Tibial nerve (tissue), 4 donors: ENCODE data around the gene VILL. TPM values are rescaled to one million over a fixed set of nuclear protein-coding genes. Genes with fewer than 3 reads are reported as not detected.

ENCODE experiments used
- DNase-seq, 2 donors: peaks; one replicate each; pipeline ENCODE4 v3.0.0-alpha.2; 2019; ENCODE audit warnings: low spot score in 2 of 2
- H3K27ac ChIP-seq, 4 donors: fragments of 200-600 bp; sonication (generic) in 3 of 4; one replicate each; pipeline ENCODE4 v1.5.1; 2017 to 2019; ENCODE audit warnings: mild to moderate bottlenecking in 1 of 4
- H3K27me3 ChIP-seq, 2 donors: fragments of 200-600 bp; sonication (generic) in 1 of 2; one replicate each; pipeline versions ENCODE4 v1.5.1 to v1.6.0; 2017 to 2019
- H3K36me3 ChIP-seq, 3 donors: fragments of 200-600 bp; sonication (generic); one replicate each; pipeline ENCODE4 v1.5.1; 2018 to 2019
- H3K4me1 ChIP-seq, 4 donors: fragments of 200-600 bp; sonication (generic) in 3 of 4; one replicate each; pipeline ENCODE4 v1.5.1; 2017 to 2019
- H3K4me3 ChIP-seq, 4 donors: fragments of 200-600 bp; sonication (generic) in 3 of 4; one replicate each; pipeline ENCODE4 v1.5.1; 2017 to 2019; ENCODE audit warnings: mild to moderate bottlenecking in 1 of 4, moderate library complexity in 1 of 4
- H3K9me3 ChIP-seq, 4 donors: fragments of 200-600 bp; sonication (generic) in 3 of 4; one replicate each; pipeline ENCODE4 v1.5.1; 2017 to 2019
- CTCF ChIP-seq, 5 experiments: fragments of 200-600 bp in 3 of 5; fragments of 450-650 bp in 2 of 5; sonication (generic) in 3 of 5; IDR thresholded peaks; one replicate each; pipeline ENCODE4 v1.5.1; 2016 to 2019; ENCODE audit warnings: antibody characterized with exemption in 5 of 5, mild to moderate bottlenecking in 3 of 5, moderate library complexity in 2 of 5
- EP300 ChIP-seq, 2 donors: sonication (generic); formaldehyde crosslinking; IDR thresholded peaks; one replicate each; pipeline ENCODE4 v1.6.1; 2017; ENCODE audit warnings: antibody characterized with exemption in 2 of 2, mild to moderate bottlenecking in 1 of 2
- POLR2A ChIP-seq, 2 donors: fragments of 450-650 bp; IDR thresholded peaks; one replicate each; pipeline ENCODE4 v1.6.1; 2017; ENCODE audit warnings: antibody characterized with exemption in 2 of 2, mild to moderate bottlenecking in 2 of 2, moderate library complexity in 2 of 2
- WGBS, 2 donors: methylation state at CpG; one replicate each; pipeline ENCODE4 v1.1.5; 2018; 5-methylcytosine and 5-hydroxymethylcytosine counted together
- total RNA-seq, 4 donors: library from RNA; depleted of rRNA; stranded (reverse); fragments of >200 nt; gene quantifications; one replicate each; pipeline ENCODE4 v1.1.0, GENCODE V29; 2016

The VILL gene
- total RNA-seq, 4 donors from 2014 or later: 13.6 to 16.5 (median 15.3) TPM

DNA sequence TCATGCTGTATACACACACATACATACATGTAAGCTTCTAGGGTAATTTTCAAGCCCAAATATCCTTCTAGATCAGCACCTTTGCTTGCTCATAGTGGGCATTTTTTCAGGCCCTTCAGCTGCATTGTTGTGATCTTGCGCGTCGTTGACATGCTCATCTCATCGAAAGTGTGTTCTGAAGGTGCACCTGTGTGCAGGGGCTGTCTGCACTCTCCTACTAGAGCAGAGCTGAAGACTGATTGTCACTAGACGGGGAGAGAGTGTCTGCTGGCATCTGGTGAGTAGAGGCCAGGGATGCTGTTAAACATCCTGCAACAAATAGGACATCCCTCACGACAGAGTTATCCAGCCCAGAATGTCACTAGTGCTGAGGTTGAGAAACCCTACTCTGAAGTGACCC lies 35.7 kb upstream of the VILL start:
- Histone ChIP-seq H3K9me3 (no peaks in the 10 kb centered on the region), H3K36me3 (peaks cover 0 to 23% (median 0%) of the 10 kb centered on the region in 3 donors), H3K27ac (no peak overlapping the region), H3K4me1 (peaks cover 0 to 57% (median 16%) of the 10 kb centered on the region in 4 donors), H3K27me3 (no peaks in the 10 kb centered on the region), H3K4me3 (no peak overlapping the region)
- 87 to 99% methylated on average over 6 of the region's 6 CpGs for WGBS, 2 donors
- no peak for DNase-seq
- TF ChIP-seq EP300 (IDR thresholded peaks at IDR 0.05) (no peak), CTCF (IDR thresholded peaks at IDR 0.05) (no peak), POLR2A (IDR thresholded peaks at IDR 0.05) (no peak)

DNA sequence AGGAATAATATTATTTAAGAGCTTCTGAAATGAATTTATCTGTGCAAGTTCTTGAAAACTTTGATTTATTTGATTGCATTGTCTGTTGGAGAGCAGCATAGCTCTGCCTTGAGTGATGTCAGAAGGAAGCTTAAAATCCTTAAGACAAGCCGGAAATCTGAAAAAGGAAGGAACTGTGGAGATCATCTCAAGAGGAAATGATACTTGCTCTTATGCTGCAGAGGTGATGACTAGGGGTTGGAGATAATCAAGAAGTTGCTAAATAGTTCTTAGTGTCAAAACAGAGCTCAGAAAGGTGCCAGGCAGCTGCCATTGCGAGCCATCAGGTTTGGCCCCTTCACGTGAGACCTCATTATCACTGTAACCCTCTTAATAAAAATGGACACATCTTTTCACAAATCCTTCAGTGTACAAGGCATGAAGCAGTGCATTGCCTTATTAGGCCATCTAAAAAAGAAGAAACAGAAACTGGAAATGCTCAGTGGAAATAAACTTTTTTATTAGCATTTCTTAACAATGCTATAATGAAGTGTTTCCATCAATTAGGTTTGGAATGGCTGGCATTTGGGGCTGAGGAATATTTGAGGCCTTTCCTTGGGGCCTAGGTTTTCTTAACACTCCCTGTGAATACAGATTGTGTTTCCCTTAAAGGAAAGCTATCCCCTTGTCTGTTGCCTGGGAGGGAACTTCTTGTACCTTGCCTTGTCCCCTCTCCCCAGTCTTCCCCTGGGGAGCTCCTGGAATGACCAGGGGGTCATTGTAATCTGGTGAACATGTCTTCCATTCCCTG lies 34.5 kb upstream of the VILL start:
- peak overlapping the region; percentile 32 to 76 (median 64) for H3K27ac ChIP-seq
- peaks cover 0 to 52% (median 15%) of the 10 kb centered on the region in 4 donors for H3K4me1 ChIP-seq

DNA sequence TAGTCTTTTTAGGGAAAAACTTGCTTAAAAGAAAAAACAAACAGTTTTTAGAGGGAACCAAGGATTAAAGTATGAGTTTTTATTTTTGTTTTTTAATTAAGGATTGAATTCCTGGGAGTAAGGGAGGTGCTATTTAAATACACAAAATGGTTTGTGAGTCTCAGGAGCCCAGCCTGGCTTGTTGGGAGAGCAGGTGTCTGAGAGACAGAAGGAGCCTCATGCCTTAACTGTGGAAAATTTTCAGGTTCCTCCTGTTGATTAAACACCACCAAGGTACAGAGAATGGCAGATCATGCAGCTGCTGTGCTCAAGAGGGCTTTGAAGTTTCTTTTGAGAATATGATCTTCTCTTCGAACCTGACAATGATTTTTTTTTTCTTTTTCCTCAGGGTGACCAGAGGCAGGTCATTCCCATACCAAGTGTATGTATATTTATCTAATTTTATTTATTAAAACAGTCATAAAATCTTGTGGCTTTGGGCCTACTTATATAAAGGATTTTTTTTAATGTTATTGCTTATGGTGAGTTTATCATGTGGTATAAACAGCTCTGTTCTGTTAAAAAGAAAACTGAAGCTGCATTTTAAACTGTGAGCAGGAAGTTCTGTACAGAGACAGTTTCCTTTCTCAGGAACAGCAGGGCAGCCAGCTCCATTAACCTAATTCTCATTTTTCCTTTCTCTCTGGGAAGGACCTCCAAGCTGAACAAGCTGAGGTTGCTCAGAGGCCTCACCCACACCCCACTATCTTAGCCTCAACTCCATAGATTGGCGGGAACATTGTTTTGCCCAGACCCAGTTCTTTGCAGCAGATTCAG lies 33.7 kb upstream of the VILL start:
- Histone ChIP-seq H3K36me3 (peaks cover 0 to 26% (median 0%) of the 10 kb centered on the region in 3 donors), H3K9me3 (no peaks in the 10 kb centered on the region), H3K4me3 (no peak overlapping the region), H3K4me1 (peaks cover 0 to 60% (median 19%) of the 10 kb centered on the region in 4 donors), H3K27me3 (no peaks in the 10 kb centered on the region), H3K27ac (peak overlapping the region; percentile 32 to 76 (median 64))
- DNase-seq: no peak
- 66 to 68% methylated on average over 2 of the region's 2 CpGs for WGBS, 2 donors
- TF ChIP-seq CTCF (IDR thresholded peaks at IDR 0.05): no peak
- no peak for TF ChIP-seq EP300 (IDR thresholded peaks at IDR 0.05)
- no peak for TF ChIP-seq POLR2A (IDR thresholded peaks at IDR 0.05)

More for the DNA sequence above, 34.5 kb upstream of the VILL start:
- no peak for DNase-seq
- Histone ChIP-seq H3K4me3 (no peak overlapping the region), H3K9me3 (no peaks in the 10 kb centered on the region), H3K36me3 (peaks cover 0 to 26% (median 0%) of the 10 kb centered on the region in 3 donors), H3K27me3 (no peaks in the 10 kb centered on the region)
- peak in 1 of 2 donors; percentile 9 for TF ChIP-seq EP300 (IDR thresholded peaks at IDR 0.05)
- no peak for TF ChIP-seq POLR2A (IDR thresholded peaks at IDR 0.05)
- WGBS, 2 donors: 62 to 67% methylated on average over 3 of the region's 3 CpGs

- TF ChIP-seq POLR2A (IDR thresholded peaks at IDR 0.05) (no peak), CTCF (IDR thresholded peaks at IDR 0.05) (no peak), EP300 (IDR thresholded peaks at IDR 0.05) (no peak)
- no peak for DNase-seq
- peaks cover 0 to 22% (median 0%) of the 10 kb centered on the region in 3 donors for H3K36me3 ChIP-seq
- no peaks in the 10 kb centered on the region for H3K27me3 ChIP-seq
- H3K9me3 ChIP-seq: no peaks in the 10 kb centered on the region
- peaks cover 0 to 66% (median 20%) of the 10 kb centered on the region in 4 donors for H3K4me1 ChIP-seq
- WGBS, 2 donors: 70 to 75% methylated on average over 7 of the region's 7 CpGs
- H3K27ac ChIP-seq: peak overlapping the region in 3 of 4 donors; percentile 58 to 76 (median 70)
- no peak overlapping the region for H3K4me3 ChIP-seq
Measured at GRCh38 chr3:37957539-37957936, 33.0 kb upstream of the VILL start.

DNA sequence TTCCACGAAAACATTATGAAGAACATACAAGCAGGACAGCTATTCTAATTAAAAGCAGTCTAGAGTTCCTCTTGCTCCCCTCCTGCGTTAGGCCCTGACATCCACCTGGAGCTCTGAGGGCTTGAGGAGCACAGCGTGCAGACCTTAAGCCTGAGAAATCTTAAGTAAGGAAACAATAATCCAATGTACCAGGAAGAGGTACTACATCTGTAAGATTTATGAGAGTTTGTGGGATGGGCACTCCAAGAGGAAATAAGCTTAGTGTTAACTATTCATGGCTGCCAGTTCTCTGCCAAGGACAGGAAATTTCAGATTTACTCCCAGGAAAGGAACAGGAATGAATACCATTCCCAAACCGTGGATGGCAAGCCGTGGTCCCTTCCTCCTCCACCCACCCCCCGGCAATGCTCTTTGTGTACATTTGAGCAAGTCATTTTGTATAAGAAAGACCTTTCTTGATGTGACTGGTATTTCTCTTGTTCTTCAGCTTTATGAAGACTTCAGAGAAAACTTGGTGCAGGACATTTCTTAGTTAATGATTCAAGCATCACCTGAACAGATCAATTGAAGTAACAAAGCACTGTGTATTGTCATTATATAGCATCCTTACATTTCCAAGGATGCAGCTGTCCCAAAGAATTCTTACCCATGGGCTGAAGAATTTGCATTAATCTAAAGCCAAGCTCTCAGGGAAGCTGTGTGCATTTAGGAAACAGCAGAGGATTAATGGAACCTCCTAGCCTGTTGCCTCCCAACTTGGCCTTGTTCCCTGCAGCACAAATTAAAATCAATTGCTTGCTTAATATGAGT lies 28.8 kb upstream of the VILL start:
- 55 to 56% methylated on average over 6 of the region's 6 CpGs for WGBS, 2 donors
- H3K36me3 ChIP-seq: peaks cover 0 to 22% (median 0%) of the 10 kb centered on the region in 3 donors
- no peaks in the 10 kb centered on the region for H3K27me3 ChIP-seq
- peak overlapping the region in 3 of 4 donors; percentile 29 to 66 (median 64) for H3K27ac ChIP-seq
- H3K4me3 ChIP-seq: no peak overlapping the region
- DNase-seq: no peak
- H3K4me1 ChIP-seq: peaks cover 0 to 46% (median 22%) of the 10 kb centered on the region in 4 donors
- no peak for TF ChIP-seq CTCF (IDR thresholded peaks at IDR 0.05)
- TF ChIP-seq EP300 (IDR thresholded peaks at IDR 0.05): no peak
- no peak for TF ChIP-seq POLR2A (IDR thresholded peaks at IDR 0.05)
- H3K9me3 ChIP-seq: no peaks in the 10 kb centered on the region
